WTC11 (cell line): ENCODE results near the gene ARMC2. TPM values are rescaled to one million over a fixed set of nuclear protein-coding genes. Genes with fewer than 3 reads are reported as not detected.

ENCODE experiments used
- ATAC-seq: fragments of 200-7000 bp; cut with Tn5 transposase; 2 replicates; pipeline ENCODE4 v1.10.0; 2021; ENCODE audit warnings: mild to moderate bottlenecking, moderate library complexity
- CTCF ChIA-PET: fragments of 300-600 bp; sonication (Branson Sonifier 250); formaldehyde crosslinking; loops from one replicate; lab custom pipeline; 2021; ENCODE audit warnings: antibody characterized with exemption; lab: Charles Lee
- POLR2A ChIA-PET: fragments of 350-600 bp; sonication (Branson Sonifier 250); formaldehyde crosslinking; loops from one replicate; lab custom pipeline; 2021; ENCODE audit warnings: antibody characterized with exemption; lab: Charles Lee
- DNase-seq: peaks from one replicate; pipeline ENCODE4 v3.0.0; 2021; ENCODE audit warnings: low spot score
- H3K27ac Mint-ChIP-seq: 2 replicates; pipeline ENCODE4 v1.8.0; 2021; ENCODE audit warnings: mixed read lengths
- H3K27me3 Mint-ChIP-seq: 2 replicates; pipeline ENCODE4 v1.8.0; 2021; ENCODE audit warnings: low read depth, mild to moderate bottlenecking, moderate library complexity, mixed read lengths
- H3K36me3 Mint-ChIP-seq: 2 replicates; pipeline ENCODE4 v1.8.0; 2021; ENCODE audit warnings: mixed read lengths
- H3K4me1 Mint-ChIP-seq: 2 replicates; pipeline ENCODE4 v1.8.0; 2022; ENCODE audit warnings: mixed read lengths
- H3K4me3 Mint-ChIP-seq: 2 replicates; pipeline ENCODE4 v1.8.0; 2021; ENCODE audit warnings: mild to moderate bottlenecking, moderate library complexity, mixed read lengths
- H3K9me3 Mint-ChIP-seq: 2 replicates; pipeline ENCODE4 v1.8.0; 2021; ENCODE audit warnings: mixed read lengths
- CREM ChIP-seq: sonication (generic); formaldehyde crosslinking; IDR thresholded peaks from 2 replicates; pipeline ENCODE4 v1.8.1; 2022; ENCODE audit warnings: mild to moderate bottlenecking, missing genetic modification reagents, moderate library complexity
- EMX1 ChIP-seq: fragments of 250-450 bp; sonication (Bioruptor Pico); IDR thresholded peaks from 2 replicates; pipeline ENCODE4 v1.8.0; 2021; ENCODE audit warnings: mild to moderate bottlenecking
- FOXJ3 ChIP-seq: sonication (generic); formaldehyde crosslinking; IDR thresholded peaks from 2 replicates; pipeline ENCODE4 v1.9.0; 2021; ENCODE audit warnings: missing genetic modification reagents, mild to moderate bottlenecking, borderline replicate concordance
- GRHL2 ChIP-seq: fragments of 250-450 bp; sonication (Bioruptor Pico); IDR thresholded peaks from 2 replicates; pipeline ENCODE4 v1.8.0; 2022; ENCODE audit warnings: mild to moderate bottlenecking, moderate library complexity; ENCODE audit not compliant: insufficient replicate concordance, severe bottlenecking
- JUN ChIP-seq: sonication (generic); formaldehyde crosslinking; IDR thresholded peaks from 2 replicates; pipeline ENCODE4 v1.8.0; 2023; ENCODE audit warnings: mild to moderate bottlenecking, missing genetic modification reagents
- MYBL2 ChIP-seq: sonication (generic); formaldehyde crosslinking; IDR thresholded peaks from 2 replicates; pipeline ENCODE4 v1.8.1; 2023; ENCODE audit warnings: mild to moderate bottlenecking, moderate library complexity, missing genetic modification reagents
- RELA ChIP-seq: sonication (generic); formaldehyde crosslinking; IDR thresholded peaks from 2 replicates; pipeline ENCODE4 v1.8.1; 2022; ENCODE audit warnings: missing genetic modification reagents, mild to moderate bottlenecking, borderline replicate concordance
- ZNF121 ChIP-seq: sonication (generic); formaldehyde crosslinking; IDR thresholded peaks from 2 replicates; pipeline ENCODE4 v1.8.0; 2023; ENCODE audit warnings: missing genetic modification reagents
- ZNF317 ChIP-seq: sonication (generic); formaldehyde crosslinking; IDR thresholded peaks from 2 replicates; pipeline ENCODE4 v1.8.1; 2023; ENCODE audit warnings: low read depth, mild to moderate bottlenecking, moderate library complexity, missing genetic modification reagents, borderline replicate concordance
- total RNA-seq: library from RNA; stranded (reverse); gene quantifications from 3 replicates; pipeline ENCODE4 v1.2.3, GENCODE V29; 2021
- TF ChIP-seq, protein P1 (sequence below): fragments of 250-450 bp; sonication (Bioruptor Pico); IDR thresholded peaks from 2 replicates; pipeline ENCODE4 v1.9.0; 2021; ENCODE audit warnings: mild to moderate bottlenecking
- TF ChIP-seq, protein P2 (sequence below): sonication (generic); formaldehyde crosslinking; IDR thresholded peaks from 2 replicates; pipeline ENCODE4 v1.8.1; 2022; ENCODE audit warnings: missing genetic modification reagents, borderline replicate concordance
- TF ChIP-seq, protein P3 (sequence below): sonication (generic); formaldehyde crosslinking; IDR thresholded peaks from 2 replicates; pipeline ENCODE4 v1.8.1; 2022; ENCODE audit warnings: low read depth, mild to moderate bottlenecking, moderate library complexity, missing genetic modification reagents, borderline replicate concordance
- TF ChIP-seq, protein P4 (sequence below): sonication (generic); formaldehyde crosslinking; IDR thresholded peaks from 2 replicates; pipeline ENCODE4 v1.8.1; 2023; ENCODE audit warnings: mild to moderate bottlenecking, missing genetic modification reagents
- TF ChIP-seq, protein P5 (sequence below): sonication (generic); formaldehyde crosslinking; IDR thresholded peaks from 2 replicates; pipeline ENCODE4 v1.8.0; 2023; ENCODE audit warnings: mild to moderate bottlenecking, missing genetic modification reagents
- TF ChIP-seq, protein P6 (sequence below): sonication (generic); formaldehyde crosslinking; IDR thresholded peaks from 2 replicates; pipeline ENCODE4 v1.8.0; 2023; ENCODE audit warnings: missing genetic modification reagents
- TF ChIP-seq, protein P7 (sequence below): fragments of 250-450 bp; sonication (Bioruptor Pico); IDR thresholded peaks from 2 replicates; pipeline ENCODE4 v1.8.0; 2021; ENCODE audit warnings: mild to moderate bottlenecking
- TF ChIP-seq, protein P8 (sequence below): sonication (generic); formaldehyde crosslinking; IDR thresholded peaks from 2 replicates; pipeline ENCODE4 v1.8.1; 2022; ENCODE audit warnings: low read depth, missing genetic modification reagents, borderline replicate concordance

ARMC2 gene
- total RNA-seq, 1 experiment from 2014 or later, result 5.2 TPM

DNA sequence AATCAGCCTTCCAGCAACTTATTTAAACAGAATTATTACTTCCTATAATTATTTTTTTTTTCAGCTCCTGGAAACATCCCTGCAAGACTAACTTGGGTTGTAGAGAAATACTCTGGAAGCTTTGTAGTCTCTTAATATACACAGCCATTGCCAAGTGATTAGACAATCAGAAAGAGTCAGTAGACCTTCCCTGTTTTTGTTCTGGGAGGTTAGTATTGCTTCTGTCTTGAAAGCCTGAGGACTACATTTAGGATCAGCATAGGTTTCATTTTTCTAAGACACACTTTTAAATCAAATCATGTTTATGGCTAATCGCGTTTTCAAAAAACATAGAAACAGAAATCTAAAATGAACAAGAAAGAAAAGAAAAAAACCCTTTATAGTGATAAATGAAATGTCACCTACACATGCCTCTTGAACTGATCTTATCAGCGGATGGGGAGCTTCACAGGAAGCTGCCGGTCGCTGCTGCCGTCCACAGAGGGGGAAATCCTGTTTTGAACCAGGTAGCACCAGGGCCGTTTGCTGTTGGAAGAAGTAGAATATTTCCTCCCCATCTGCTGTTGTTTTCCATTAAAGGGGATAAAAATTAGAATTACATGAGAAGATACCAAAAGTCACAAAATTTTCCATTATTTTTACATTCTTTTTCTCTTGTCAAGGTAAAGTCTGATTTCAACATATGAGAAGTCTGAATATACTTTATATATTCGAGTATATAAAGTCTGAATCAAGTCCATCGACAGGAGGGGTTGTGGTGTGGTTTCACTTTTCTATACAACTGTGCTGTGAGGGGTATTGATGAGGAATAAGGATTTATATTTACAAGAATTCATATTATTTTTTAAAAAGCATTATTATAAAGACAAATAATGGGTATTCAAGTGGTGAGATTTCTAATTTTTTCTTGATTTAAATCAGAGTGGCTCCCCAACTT is 94.6 kb downstream of the ARMC2 start:
- no peak for ATAC-seq
- Mint-ChIP-seq H3K4me1 (peaks cover 34% of the 10 kb centered on the region), H3K27ac (no peak overlapping the region; the same call in 1 of the 2 replicates), H3K27me3 (no peaks in the 10 kb centered on the region; the same call in 1 of the 2 replicates), H3K4me3 (no peak overlapping the region), H3K9me3 (peaks cover 12% of the 10 kb centered on the region), H3K36me3 (peaks cover 10% of the 10 kb centered on the region; the same call in 1 of the 2 replicates)
- ChIA-PET POLR2A (no interaction called here), CTCF (interaction anchor here (0.6 to 1.3 kb wide), 2 partner anchors 25 to 28 kb away, joined by 3 read pairs; no protein-coding TSS in a partner anchor)
- DNase-seq, result no peak
- TF ChIP-seq ZNF317 (CRISPR knock-in tag), result no peak
- TF ChIP-seq, protein P1, sequence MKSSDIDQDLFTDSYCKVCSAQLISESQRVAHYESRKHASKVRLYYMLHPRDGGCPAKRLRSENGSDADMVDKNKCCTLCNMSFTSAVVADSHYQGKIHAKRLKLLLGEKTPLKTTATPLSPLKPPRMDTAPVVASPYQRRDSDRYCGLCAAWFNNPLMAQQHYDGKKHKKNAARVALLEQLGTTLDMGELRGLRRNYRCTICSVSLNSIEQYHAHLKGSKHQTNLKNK (CRISPR knock-in tag), result no peak
- no peak for TF ChIP-seq MYBL2 (CRISPR knock-in tag)
- TF ChIP-seq, protein P2, sequence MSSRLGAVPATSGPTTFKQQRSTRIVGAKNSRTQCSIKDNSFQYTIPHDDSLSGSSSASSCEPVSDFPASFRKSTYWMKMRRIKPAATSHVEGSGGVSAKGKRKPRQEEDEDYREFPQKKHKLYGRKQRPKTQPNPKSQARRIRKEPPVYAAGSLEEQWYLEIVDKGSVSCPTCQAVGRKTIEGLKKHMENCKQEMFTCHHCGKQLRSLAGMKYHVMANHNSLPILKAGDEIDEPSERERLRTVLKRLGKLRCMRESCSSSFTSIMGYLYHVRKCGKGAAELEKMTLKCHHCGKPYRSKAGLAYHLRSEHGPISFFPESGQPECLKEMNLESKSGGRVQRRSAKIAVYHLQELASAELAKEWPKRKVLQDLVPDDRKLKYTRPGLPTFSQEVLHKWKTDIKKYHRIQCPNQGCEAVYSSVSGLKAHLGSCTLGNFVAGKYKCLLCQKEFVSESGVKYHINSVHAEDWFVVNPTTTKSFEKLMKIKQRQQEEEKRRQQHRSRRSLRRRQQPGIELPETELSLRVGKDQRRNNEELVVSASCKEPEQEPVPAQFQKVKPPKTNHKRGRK, result no peak
- TF ChIP-seq, protein P3, sequence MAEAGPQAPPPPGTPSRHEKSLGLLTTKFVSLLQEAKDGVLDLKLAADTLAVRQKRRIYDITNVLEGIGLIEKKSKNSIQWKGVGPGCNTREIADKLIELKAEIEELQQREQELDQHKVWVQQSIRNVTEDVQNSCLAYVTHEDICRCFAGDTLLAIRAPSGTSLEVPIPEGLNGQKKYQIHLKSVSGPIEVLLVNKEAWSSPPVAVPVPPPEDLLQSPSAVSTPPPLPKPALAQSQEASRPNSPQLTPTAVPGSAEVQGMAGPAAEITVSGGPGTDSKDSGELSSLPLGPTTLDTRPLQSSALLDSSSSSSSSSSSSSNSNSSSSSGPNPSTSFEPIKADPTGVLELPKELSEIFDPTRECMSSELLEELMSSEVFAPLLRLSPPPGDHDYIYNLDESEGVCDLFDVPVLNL (CRISPR knock-in tag), result no peak
- no peak for TF ChIP-seq JUN (CRISPR knock-in tag)
- TF ChIP-seq, protein P4, sequence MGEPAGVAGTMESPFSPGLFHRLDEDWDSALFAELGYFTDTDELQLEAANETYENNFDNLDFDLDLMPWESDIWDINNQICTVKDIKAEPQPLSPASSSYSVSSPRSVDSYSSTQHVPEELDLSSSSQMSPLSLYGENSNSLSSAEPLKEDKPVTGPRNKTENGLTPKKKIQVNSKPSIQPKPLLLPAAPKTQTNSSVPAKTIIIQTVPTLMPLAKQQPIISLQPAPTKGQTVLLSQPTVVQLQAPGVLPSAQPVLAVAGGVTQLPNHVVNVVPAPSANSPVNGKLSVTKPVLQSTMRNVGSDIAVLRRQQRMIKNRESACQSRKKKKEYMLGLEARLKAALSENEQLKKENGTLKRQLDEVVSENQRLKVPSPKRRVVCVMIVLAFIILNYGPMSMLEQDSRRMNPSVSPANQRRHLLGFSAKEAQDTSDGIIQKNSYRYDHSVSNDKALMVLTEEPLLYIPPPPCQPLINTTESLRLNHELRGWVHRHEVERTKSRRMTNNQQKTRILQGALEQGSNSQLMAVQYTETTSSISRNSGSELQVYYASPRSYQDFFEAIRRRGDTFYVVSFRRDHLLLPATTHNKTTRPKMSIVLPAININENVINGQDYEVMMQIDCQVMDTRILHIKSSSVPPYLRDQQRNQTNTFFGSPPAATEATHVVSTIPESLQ (CRISPR knock-in tag), result no peak
- no peak for TF ChIP-seq EMX1 (CRISPR knock-in tag)
- TF ChIP-seq ZNF121 (CRISPR knock-in tag), result no peak
- no peak for TF ChIP-seq RELA (CRISPR knock-in tag)
- no peak for TF ChIP-seq GRHL2 (CRISPR knock-in tag)
- TF ChIP-seq, protein P5, sequence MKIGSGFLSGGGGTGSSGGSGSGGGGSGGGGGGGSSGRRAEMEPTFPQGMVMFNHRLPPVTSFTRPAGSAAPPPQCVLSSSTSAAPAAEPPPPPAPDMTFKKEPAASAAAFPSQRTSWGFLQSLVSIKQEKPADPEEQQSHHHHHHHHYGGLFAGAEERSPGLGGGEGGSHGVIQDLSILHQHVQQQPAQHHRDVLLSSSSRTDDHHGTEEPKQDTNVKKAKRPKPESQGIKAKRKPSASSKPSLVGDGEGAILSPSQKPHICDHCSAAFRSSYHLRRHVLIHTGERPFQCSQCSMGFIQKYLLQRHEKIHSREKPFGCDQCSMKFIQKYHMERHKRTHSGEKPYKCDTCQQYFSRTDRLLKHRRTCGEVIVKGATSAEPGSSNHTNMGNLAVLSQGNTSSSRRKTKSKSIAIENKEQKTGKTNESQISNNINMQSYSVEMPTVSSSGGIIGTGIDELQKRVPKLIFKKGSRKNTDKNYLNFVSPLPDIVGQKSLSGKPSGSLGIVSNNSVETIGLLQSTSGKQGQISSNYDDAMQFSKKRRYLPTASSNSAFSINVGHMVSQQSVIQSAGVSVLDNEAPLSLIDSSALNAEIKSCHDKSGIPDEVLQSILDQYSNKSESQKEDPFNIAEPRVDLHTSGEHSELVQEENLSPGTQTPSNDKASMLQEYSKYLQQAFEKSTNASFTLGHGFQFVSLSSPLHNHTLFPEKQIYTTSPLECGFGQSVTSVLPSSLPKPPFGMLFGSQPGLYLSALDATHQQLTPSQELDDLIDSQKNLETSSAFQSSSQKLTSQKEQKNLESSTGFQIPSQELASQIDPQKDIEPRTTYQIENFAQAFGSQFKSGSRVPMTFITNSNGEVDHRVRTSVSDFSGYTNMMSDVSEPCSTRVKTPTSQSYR, result no peak
- TF ChIP-seq, protein P6, sequence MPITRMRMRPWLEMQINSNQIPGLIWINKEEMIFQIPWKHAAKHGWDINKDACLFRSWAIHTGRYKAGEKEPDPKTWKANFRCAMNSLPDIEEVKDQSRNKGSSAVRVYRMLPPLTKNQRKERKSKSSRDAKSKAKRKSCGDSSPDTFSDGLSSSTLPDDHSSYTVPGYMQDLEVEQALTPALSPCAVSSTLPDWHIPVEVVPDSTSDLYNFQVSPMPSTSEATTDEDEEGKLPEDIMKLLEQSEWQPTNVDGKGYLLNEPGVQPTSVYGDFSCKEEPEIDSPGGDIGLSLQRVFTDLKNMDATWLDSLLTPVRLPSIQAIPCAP, result no peak
- TF ChIP-seq FOXJ3 (CRISPR knock-in tag), result no peak
- TF ChIP-seq, protein P7, sequence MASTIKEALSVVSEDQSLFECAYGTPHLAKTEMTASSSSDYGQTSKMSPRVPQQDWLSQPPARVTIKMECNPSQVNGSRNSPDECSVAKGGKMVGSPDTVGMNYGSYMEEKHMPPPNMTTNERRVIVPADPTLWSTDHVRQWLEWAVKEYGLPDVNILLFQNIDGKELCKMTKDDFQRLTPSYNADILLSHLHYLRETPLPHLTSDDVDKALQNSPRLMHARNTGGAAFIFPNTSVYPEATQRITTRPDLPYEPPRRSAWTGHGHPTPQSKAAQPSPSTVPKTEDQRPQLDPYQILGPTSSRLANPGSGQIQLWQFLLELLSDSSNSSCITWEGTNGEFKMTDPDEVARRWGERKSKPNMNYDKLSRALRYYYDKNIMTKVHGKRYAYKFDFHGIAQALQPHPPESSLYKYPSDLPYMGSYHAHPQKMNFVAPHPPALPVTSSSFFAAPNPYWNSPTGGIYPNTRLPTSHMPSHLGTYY, result no peak
- TF ChIP-seq, protein P8, sequence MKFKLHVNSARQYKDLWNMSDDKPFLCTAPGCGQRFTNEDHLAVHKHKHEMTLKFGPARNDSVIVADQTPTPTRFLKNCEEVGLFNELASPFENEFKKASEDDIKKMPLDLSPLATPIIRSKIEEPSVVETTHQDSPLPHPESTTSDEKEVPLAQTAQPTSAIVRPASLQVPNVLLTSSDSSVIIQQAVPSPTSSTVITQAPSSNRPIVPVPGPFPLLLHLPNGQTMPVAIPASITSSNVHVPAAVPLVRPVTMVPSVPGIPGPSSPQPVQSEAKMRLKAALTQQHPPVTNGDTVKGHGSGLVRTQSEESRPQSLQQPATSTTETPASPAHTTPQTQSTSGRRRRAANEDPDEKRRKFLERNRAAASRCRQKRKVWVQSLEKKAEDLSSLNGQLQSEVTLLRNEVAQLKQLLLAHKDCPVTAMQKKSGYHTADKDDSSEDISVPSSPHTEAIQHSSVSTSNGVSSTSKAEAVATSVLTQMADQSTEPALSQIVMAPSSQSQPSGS (CRISPR knock-in tag), result no peak
- TF ChIP-seq CREM (CRISPR knock-in tag), result no peak
